Daoy (cell line): ENCODE results near the gene SZT2. TPM values are rescaled to one million over a fixed set of nuclear protein-coding genes. Genes with fewer than 3 reads are reported as not detected.
"Not testable (repeated sequence)": the region's sequence is repeated elsewhere in the genome, so short reads cannot be mapped to it uniquely, and the experiment has no call there.

Experiments used
- DNase-seq: peaks from one replicate; pipeline ENCODE4 v3.0.0-alpha.2; 2015; ENCODE audit warnings: low read depth
- total RNA-seq: library from RNA; depleted of rRNA; stranded (reverse); fragments of >200 nt; shearing (Covaris generic); gene quantifications from 2 replicates; pipeline ENCODE4 v1.2.3, GENCODE V29; 2014

The SZT2 gene
- total RNA-seq, 1 experiment from 2014 or later = 10.6 TPM

- DNase-seq = peak; percentile 79
Measured at GRCh38 chr1:43454270-43455011, 64.7 kb downstream of the SZT2 start.

GRCh38 chr1:43455213-43455889 is 65.7 kb downstream of the SZT2 start:
- DNase-seq = no peak

GRCh38 chr1:43458379-43458778 is 68.7 kb downstream of the SZT2 start:
- not testable (repeated sequence) for DNase-seq

- DNase-seq = no peak
Measured at GRCh38 chr1:43460988-43461693, 71.4 kb downstream of the SZT2 start.

- DNase-seq = no peak
Measured at GRCh38 chr1:43463479-43463878, 73.8 kb downstream of the SZT2 start.

- DNase-seq = peak; percentile 78
Measured at GRCh38 chr1:43464681-43465504, 75.2 kb downstream of the SZT2 start.

GRCh38 chr1:43465505-43466067 is 75.9 kb downstream of the SZT2 start:
- no peak for DNase-seq

GRCh38 chr1:43466403-43466802 is 76.7 kb downstream of the SZT2 start:
- peak; percentile 62 for DNase-seq

- DNase-seq = no peak
Measured at GRCh38 chr1:43468414-43468813, 78.7 kb downstream of the SZT2 start.

GRCh38 chr1:43469932-43470331 is 80.2 kb downstream of the SZT2 start:
- no peak for DNase-seq

DNA sequence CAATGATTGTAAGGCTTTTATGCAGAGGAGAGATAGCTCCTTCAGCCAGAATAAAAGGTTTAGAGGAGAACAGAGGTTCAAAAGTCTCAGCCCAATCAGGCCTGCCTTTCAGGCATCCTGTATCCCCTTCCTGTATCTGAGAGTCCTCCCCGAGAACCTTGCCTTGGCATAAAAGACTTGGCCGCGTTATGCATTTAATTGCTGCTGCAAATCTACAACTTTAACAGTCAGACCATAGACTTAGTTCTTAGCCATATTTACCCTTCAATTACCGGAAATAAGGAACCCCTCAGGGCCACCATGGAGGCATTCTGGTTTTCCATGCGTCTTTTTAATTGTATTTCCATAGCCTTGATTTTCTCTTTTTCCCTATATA is 82.4 kb downstream of the SZT2 start:
- peak; percentile 33 for DNase-seq

GRCh38 chr1:43472463-43473151 is 82.9 kb downstream of the SZT2 start:
- DNase-seq = peak; percentile 97

DNA sequence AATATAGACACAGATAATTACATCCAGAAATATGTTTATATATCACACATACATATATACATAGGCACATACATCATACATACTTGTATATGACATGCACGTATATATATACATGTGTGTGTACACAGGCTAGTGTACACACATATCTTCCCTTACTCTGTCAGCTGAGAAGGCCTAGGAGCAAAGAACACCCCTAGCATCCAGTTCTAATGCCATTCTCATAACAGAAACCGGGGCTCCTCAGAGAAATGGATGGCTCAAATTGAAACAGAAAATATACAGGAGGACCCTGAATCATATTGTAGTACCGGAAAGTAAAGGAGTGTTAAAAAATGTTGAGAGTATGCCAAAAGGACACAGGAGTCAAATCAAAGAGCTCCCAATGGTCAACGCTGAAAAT is 83.8 kb downstream of the SZT2 start:
- DNase-seq = no peak

- DNase-seq = peak; percentile 83
Measured at GRCh38 chr1:43475611-43476401, 86.1 kb downstream of the SZT2 start.

DNA sequence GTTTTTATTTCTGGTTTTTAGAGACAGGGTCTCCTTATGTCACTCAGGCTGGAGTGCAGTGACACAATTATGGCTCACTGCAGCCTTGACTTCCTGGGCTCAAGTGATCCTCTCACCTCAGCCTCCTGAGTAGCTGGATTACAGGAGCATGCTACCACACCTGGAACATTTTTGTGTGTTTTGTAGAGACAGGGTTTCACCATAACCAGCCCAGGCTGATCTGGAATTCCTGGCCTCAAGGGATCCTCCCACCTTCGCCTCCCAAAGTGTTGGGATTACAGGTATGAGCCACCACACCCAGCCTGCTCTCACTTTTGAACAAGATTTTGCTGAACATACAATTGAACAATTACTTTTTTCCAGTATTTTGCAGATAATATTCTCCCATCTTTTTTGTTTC is 88.0 kb downstream of the SZT2 start:
- DNase-seq = no peak

DNA sequence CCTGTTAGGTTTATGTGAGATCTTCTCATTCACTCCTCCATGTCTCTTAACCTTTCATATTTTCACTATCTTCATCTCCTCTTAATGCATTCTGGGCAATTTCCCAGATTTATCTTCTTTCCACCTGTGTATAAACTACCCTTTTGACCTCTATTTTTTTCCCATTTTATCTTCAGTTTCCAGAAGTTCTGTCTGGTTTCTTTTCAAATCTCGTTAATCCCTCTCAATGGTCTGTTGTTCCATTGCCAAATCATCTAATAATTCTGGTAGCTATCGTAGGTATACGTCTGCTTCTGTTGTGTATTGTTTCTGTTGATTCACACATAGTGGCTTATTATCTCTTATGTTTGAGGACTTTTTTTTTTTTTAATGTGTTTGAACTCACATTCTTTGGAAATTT is 89.7 kb downstream of the SZT2 start:
- DNase-seq = no peak

DNA sequence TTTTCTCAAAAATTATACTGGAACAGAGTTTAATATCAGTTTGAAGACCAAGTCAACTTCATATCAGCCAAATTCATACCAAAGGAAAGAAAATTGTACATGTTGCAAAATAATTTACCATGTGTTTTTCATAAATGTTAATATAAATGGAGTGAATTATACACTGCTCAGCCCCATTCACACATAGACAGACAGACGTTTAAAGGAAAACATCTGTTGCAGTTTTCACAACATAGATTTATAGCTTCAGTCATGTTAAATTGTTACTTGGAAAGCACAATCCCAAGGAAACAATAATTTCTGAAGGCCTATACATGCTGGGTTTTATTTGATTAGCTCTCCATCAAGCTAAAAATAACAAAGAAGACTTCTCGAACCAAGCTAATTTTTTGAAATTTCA is 91.8 kb downstream of the SZT2 start:
- no peak for DNase-seq

- no peak for DNase-seq
Measured at GRCh38 chr1:43482215-43482614, 92.5 kb downstream of the SZT2 start.

DNA sequence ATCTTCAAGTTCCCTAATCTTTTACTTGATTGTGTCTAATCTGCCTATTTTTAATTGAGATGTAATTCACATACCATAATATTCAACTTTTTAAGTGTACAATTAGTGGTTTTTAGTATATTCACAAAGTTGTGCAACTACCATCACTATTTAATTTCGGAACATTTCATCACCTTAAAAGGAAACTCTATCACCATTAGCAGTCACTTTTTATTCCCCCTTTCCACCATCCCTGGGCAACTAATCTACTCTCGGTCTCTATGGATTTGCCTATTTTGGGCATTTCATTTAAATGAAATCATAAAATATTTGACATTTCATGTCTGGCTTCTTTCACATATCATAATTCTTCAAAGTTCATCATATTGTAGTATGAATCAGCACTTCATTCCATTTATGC is 94.7 kb downstream of the SZT2 start:
- DNase-seq = no peak

DNA sequence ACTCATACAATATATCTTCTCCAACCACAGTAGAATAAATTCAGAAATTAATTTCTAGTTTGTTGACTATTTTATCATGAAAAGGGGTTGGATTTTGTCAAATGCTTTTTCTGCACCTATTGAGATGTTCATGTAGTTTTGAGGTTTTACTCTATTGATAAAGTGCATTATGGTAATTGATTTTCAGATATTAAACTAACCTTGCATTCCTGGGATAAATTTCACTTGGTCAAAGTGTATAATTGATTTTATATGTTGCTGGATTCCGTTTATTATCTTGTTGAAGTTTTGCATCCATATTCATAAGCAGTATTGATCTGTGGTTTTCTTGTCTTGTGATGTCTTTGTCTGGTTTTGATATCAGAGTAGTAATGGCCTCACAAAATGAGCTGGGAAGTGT is 98.5 kb downstream of the SZT2 start:
- no peak for DNase-seq
